GM19397 (cell line): Measurements from ENCODE around the gene PYGB.

Experiments used
- ATAC-seq: cut with Tn5 transposase; IDR thresholded peaks from one replicate; pipeline ENCODE4 v1.9.1; 2021; ENCODE audit warnings: mild to moderate bottlenecking, moderate library complexity; ENCODE audit not compliant: unreplicated experiment

PYGB gene

GRCh38 chr20:25293910-25294458 is 46.1 kb downstream of the PYGB start:
- ATAC-seq, result no peak

- ATAC-seq, result no peak
These were observed 46.8 kb downstream of the PYGB start for GRCh38 chr20:25294459-25295385.

GRCh38 chr20:25295386-25296093 is 47.7 kb downstream of the PYGB start:
- no peak for ATAC-seq

- peak; percentile 26 for ATAC-seq
These were observed 48.5 kb downstream of the PYGB start for GRCh38 chr20:25296094-25297093.

GRCh38 chr20:25297141-25297905 is 49.4 kb downstream of the PYGB start:
- peak; percentile 51 for ATAC-seq

GRCh38 chr20:25299806-25300205 is 51.9 kb downstream of the PYGB start:
- no peak for ATAC-seq

- ATAC-seq, result no peak
These were observed 52.7 kb downstream of the PYGB start for GRCh38 chr20:25300496-25301170.

- ATAC-seq, result no peak
These were observed 53.6 kb downstream of the PYGB start for GRCh38 chr20:25301357-25301920.

GRCh38 chr20:25302596-25302995 is 54.7 kb downstream of the PYGB start:
- no peak for ATAC-seq

GRCh38 chr20:25303292-25304024 is 55.6 kb downstream of the PYGB start:
- no peak for ATAC-seq

- no peak for ATAC-seq
These were observed 56.2 kb downstream of the PYGB start for GRCh38 chr20:25304025-25304549.

- ATAC-seq, result no peak
These were observed 59.4 kb downstream of the PYGB start for GRCh38 chr20:25306991-25307903.

GRCh38 chr20:25308083-25308491 is 60.2 kb downstream of the PYGB start:
- no peak for ATAC-seq

GRCh38 chr20:25308671-25309394 is 60.9 kb downstream of the PYGB start:
- no peak for ATAC-seq

GRCh38 chr20:25309395-25310267 is 61.7 kb downstream of the PYGB start:
- peak; percentile 6 for ATAC-seq
